Measurements from ENCODE around the gene RTN4RL2. TPM values are rescaled to one million over a fixed set of nuclear protein-coding genes. Genes with fewer than 3 reads are reported as not detected.

RTN4RL2 gene
- total RNA-seq, 1 experiment from 2014 or later = 5.5 TPM

DNA sequence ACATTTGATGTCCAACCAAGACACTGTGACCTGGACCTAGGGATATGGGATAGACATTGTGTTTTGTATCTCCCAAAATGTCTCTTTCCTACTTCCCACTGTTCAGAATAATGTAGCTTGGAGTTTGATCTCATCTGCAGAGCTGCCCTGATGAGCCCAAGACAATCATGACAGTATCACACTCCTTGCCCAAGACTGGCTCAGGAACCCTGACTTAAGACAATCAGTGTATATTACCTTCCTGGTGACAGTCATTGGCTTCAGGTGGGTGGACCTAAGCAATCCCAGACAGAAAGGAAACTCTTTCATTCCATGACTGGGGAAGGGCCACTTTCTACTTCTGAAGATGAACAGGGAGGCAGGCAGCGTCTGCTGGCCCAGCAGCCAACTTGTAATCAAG, 14.3 kb upstream of the RTN4RL2 start:
- peaks cover 11% of the 10 kb centered on the region for H3K9me3 Mint-ChIP-seq (ENCODE audit: unreplicated experiment)
- Histone ChIP-seq H3K27me3 (replicated peaks; ENCODE audit: control insufficient read depth, insufficient read depth, low read length) (no peaks in the 10 kb centered on the region), H3K4me3 (ENCODE audit: low read depth, low read length) (no peak overlapping the region), H3K9me3 (no peaks in the 10 kb centered on the region), H3K36me3 (ENCODE audit: control insufficient read depth, insufficient read depth, low read length) (no peaks in the 10 kb centered on the region), H3K4me1 (peaks cover 7% of the 10 kb centered on the region)
- no peak overlapping the region for H3K4me3 Mint-ChIP-seq (ENCODE audit: unreplicated experiment)
- no peaks in the 10 kb centered on the region for H3K36me3 Mint-ChIP-seq (ENCODE audit: insufficient read depth, unreplicated experiment)
- CTCF ChIA-PET = no interaction called here
- TF ChIP-seq, protein P1, sequence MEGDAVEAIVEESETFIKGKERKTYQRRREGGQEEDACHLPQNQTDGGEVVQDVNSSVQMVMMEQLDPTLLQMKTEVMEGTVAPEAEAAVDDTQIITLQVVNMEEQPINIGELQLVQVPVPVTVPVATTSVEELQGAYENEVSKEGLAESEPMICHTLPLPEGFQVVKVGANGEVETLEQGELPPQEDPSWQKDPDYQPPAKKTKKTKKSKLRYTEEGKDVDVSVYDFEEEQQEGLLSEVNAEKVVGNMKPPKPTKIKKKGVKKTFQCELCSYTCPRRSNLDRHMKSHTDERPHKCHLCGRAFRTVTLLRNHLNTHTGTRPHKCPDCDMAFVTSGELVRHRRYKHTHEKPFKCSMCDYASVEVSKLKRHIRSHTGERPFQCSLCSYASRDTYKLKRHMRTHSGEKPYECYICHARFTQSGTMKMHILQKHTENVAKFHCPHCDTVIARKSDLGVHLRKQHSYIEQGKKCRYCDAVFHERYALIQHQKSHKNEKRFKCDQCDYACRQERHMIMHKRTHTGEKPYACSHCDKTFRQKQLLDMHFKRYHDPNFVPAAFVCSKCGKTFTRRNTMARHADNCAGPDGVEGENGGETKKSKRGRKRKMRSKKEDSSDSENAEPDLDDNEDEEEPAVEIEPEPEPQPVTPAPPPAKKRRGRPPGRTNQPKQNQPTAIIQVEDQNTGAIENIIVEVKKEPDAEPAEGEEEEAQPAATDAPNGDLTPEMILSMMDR (IDR thresholded peaks at IDR 0.05; ENCODE audit: insufficient read depth in 1 of 2, low read depth in 1 of 2, low read length in 1 of 2, severe bottlenecking in 1 of 2, unreplicated experiment in 1 of 2) = no peak
- POLR2A ChIA-PET = no interaction called here
- no TSS peak for BruUV-seq (replicated peaks)
- no peaks in the 10 kb centered on the region for H3K27me3 Mint-ChIP-seq (ENCODE audit: insufficient read depth, unreplicated experiment)
- intact Hi-C loops (cut with micrococcal nuclease; ENCODE audit: unreplicated experiment) = loop anchor here (5.0 kb wide), 1 partner anchor 44 kb away; no protein-coding TSS in a partner anchor
- H3K4me1 Mint-ChIP-seq (ENCODE audit: low read depth, unreplicated experiment) = peaks cover 10% of the 10 kb centered on the region
- no peak for DNase-seq
- H3K27ac Mint-ChIP-seq (ENCODE audit: unreplicated experiment) = no peak overlapping the region

DNA sequence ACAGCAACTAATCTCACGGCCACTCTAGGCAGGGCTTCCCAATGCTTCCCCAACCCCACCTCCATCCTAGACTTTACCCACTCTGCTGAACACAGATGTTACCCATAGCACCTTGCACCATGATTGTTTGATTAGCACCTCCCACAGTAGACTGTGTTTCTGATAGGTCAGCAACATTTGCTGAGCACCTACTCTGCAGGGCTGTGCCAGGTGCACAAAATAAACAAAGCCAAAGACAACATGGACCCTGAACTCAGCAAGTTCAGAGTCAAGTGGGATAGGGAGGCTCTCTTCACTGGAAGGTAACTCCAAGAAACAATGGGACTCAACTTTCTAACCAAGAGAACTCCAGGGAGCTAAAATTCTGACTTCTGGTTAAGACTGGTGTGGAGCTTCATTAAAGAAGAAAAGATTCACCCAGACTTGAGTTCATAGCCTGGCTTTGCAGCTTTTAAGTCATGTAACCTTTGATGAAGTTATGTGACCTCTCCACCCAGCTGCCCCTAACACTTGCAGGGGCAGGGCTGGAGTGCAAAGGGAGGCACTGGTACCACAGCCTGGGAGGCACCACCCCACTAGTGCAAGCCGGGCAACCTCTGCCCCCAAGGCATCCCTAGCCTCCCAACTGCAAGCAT, 6.7 kb upstream of the RTN4RL2 start:
- POLR2A ChIA-PET = interaction anchor here (0.6 kb wide), 1 partner anchor 93 kb away, joined by 3 read pairs; no protein-coding TSS in a partner anchor
- no peaks in the 10 kb centered on the region for H3K27me3 ChIP-seq (replicated peaks; ENCODE audit: control insufficient read depth, insufficient read depth, low read length)
- H3K27ac Mint-ChIP-seq (ENCODE audit: unreplicated experiment) = no peak overlapping the region
- intact Hi-C loops (cut with micrococcal nuclease; ENCODE audit: unreplicated experiment) = loop anchor here (1.0 kb wide), 1 partner anchor 19 kb away; no protein-coding TSS in a partner anchor
- no peaks in the 10 kb centered on the region for H3K9me3 Mint-ChIP-seq (ENCODE audit: unreplicated experiment)
- TF ChIP-seq, protein P1 (IDR thresholded peaks at IDR 0.05; ENCODE audit: insufficient read depth in 1 of 2, low read depth in 1 of 2, low read length in 1 of 2, severe bottlenecking in 1 of 2, unreplicated experiment in 1 of 2) = no peak
- peaks cover 18% of the 10 kb centered on the region for H3K4me1 ChIP-seq
- CTCF ChIA-PET = interaction anchor here (0.6 to 0.9 kb wide), 2 partner anchors 50 to 188 kb away, joined by 3 to 5 read pairs; no protein-coding TSS in a partner anchor
- H3K4me3 Mint-ChIP-seq (ENCODE audit: unreplicated experiment) = peak overlapping the region; percentile 1
- peaks cover 9% of the 10 kb centered on the region for H3K4me1 Mint-ChIP-seq (ENCODE audit: low read depth, unreplicated experiment)
- no TSS peak for BruUV-seq (replicated peaks)
- DNase-seq = no peak
- H3K4me3 ChIP-seq (ENCODE audit: low read depth, low read length) = no peak overlapping the region
- no peaks in the 10 kb centered on the region for H3K36me3 ChIP-seq (ENCODE audit: control insufficient read depth, insufficient read depth, low read length)
- H3K27me3 Mint-ChIP-seq (ENCODE audit: insufficient read depth, unreplicated experiment) = peaks cover 1% of the 10 kb centered on the region
- no peaks in the 10 kb centered on the region for H3K9me3 ChIP-seq
- no peaks in the 10 kb centered on the region for H3K36me3 Mint-ChIP-seq (ENCODE audit: insufficient read depth, unreplicated experiment)

DNA sequence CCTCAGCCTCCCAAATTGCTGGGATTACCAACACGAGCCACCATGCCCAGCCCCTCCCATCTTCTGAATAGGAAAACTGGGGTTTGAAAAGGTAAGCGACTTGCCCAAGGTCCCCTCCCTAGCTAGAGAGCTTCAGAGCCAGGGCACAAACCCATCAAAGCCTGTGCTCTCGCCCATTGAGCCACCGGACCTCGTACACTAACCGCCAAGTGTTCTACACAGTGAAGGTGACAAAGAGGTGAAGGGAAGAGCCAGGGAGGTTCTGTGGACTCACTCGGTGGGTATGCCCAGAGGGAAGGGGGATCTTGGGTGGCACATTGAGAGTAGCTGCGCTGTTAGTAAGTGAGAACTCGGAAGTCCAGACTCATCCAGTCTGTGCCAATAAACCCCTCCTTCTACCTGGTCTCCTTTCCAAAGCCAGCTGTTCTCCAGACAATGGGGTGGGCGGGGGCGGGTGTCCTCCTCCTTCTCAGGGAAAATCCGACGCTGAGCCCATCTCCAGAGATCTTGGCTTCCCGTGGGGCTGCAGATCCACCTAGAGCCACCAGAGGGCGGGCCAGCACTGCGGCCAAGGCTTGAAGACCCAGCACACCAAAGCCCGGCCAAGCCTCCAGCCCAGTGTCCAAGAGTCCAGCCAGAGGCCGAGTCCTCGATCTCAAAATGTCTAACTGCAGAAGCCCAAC, 3.2 kb upstream of the RTN4RL2 start:
- no peaks in the 10 kb centered on the region for H3K9me3 Mint-ChIP-seq (ENCODE audit: unreplicated experiment)
- POLR2A ChIA-PET = no interaction called here
- H3K27me3 Mint-ChIP-seq (ENCODE audit: insufficient read depth, unreplicated experiment) = peaks cover 15% of the 10 kb centered on the region
- H3K36me3 Mint-ChIP-seq (ENCODE audit: insufficient read depth, unreplicated experiment) = peaks cover 9% of the 10 kb centered on the region
- CTCF ChIA-PET = interaction anchor here (0.6 to 2.8 kb wide), 16 partner anchors 16 to 1653 kb away, joined by 3 to 21 read pairs (median 6); no protein-coding TSS in a partner anchor
- H3K27me3 ChIP-seq (replicated peaks; ENCODE audit: control insufficient read depth, insufficient read depth, low read length) = peaks cover 3% of the 10 kb centered on the region; the same call in 1 of the 2 replicates
- H3K27ac Mint-ChIP-seq (ENCODE audit: unreplicated experiment) = no peak overlapping the region
- TF ChIP-seq, protein P1 (IDR thresholded peaks at IDR 0.05; ENCODE audit: insufficient read depth in 1 of 2, low read depth in 1 of 2, low read length in 1 of 2, severe bottlenecking in 1 of 2, unreplicated experiment in 1 of 2) = peak; percentile 98 to 99
- peak; percentile 88 to 92 for DNase-seq
- H3K36me3 ChIP-seq (ENCODE audit: control insufficient read depth, insufficient read depth, low read length) = no peaks in the 10 kb centered on the region
- peaks cover 20% of the 10 kb centered on the region for H3K4me1 Mint-ChIP-seq (ENCODE audit: low read depth, unreplicated experiment)
- BruUV-seq (replicated peaks) = no TSS peak
- H3K4me3 ChIP-seq (ENCODE audit: low read depth, low read length) = no peak overlapping the region
- intact Hi-C loops (cut with micrococcal nuclease; ENCODE audit: unreplicated experiment) = loop anchor here (1.0 kb wide), 8 partner anchors 19 to 184 kb away; no protein-coding TSS in a partner anchor
- no peaks in the 10 kb centered on the region for H3K9me3 ChIP-seq
- peaks cover 28% of the 10 kb centered on the region for H3K4me1 ChIP-seq
- peak overlapping the region; percentile 85 for H3K4me3 Mint-ChIP-seq (ENCODE audit: unreplicated experiment)
